NCI-H2107 treated with DMSO at 0.1 percent for 48 hours (cell line): ENCODE measurements around the gene ST8SIA2.

Experiments
- DNase-seq: peaks from one replicate; lab custom pipeline; 2025; ENCODE audit not compliant: unreplicated experiment; lab: John Stamatoyannopoulos, UW

The ST8SIA2 gene

DNA sequence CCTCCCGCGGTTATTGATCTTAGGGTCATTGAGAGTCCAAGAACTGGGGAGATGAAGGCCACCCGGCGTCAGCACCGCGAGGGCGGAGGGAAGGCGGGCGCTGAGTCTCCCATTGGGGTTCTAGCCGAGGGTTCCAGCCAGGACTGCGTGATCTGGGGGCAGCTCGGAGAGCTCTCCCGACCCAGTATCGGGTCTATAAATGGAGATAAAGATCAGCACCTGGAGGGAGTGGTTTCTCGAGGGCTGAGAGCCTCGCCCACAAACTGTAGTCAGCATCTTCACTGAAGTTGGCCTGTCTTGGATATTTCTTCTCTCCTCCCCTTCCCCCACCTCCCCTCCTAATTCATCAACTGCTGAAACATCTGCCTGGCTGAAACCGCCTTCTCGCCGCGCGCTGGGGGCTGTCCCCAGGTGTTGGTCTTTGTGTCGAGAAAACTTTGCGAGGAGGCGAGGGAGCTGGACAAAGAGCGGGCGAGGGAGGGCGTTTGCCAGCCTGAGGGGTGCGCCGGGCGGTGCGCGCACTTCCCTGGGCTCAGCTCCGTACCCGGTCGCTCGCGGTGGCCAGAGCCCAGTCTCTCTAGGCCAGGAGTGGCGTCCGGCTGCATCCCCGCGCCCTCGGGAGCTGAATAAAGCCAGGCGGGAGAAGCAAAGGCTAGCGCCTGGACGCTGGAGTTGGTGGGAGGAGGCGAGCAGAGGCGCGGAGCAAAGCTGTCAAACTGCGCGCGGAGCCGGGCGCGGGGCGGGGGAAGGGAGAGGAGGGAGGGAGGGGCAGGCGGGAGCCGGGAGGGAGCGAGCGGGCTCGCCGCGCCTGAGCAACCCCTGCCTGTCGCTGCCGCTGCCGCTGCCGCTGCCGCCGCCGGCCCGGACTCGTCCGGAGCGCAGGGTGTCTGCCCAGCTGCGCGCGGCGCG lies at the start of gene ST8SIA2:
ST8SIA2 (plus strand) TSS at position 811 of the 909 bp plus-strand sequence. CDS start 184 bp downstream, outside the sequence.
- DNase-seq, result no peak

DNA sequence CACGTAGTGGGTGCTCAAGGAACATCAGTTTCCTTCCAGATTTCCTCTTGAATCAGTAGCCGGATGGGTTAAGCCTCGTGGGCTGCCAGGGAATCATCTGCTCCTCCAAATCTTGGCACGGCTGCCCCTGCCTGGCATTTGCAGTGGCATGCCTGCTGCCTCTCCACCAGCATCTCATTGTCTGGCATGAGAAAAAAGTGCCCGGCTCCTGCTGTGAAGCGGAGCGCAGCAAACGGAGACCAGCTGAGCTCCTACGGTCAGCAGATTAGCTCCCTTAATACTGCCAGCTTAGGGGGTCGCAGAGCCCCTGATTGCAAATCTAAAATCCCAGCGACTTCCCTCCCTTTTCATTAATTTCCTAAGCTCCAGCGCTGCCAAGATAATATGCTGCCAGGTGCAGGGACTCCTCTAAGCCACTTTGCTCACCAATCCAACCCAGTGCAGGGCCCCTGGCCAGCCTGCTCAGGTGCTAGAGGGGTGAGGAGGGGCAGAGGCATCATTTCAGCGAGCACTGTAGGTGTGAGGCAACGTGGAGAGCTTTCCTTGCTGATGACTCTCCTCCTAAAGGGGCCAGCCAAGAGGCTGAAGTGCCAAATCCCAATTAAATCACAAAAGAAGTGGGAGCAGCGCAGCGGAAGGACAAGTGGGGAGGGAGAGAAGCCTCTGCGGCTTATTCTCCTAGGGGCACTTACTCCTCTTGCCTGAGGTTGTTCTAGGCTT lies 49.6 kb upstream of the ST8SIA2 start:
- peak; percentile 43 for DNase-seq

DNA sequence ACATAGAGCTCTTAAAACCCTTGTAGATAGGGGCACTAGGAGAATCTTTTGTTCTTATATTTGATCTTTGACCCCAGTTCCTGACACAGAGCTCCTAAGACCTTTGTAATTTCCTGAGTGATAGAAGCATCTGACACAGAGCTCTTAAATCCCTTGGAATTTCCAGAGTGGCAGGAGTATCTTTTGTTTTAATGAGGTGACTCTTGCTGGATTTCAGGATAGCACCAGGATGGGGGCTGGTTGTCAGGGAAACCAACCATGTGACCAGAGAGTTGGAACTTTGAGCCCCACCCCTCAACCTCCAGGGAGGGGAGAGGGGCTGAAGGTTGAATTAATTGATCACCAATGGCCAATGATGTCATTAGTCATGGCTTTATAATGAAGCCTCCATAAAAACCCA lies 47.6 kb upstream of the ST8SIA2 start:
- no peak for DNase-seq

GRCh38 chr15:92355307-92355706 lies 38.4 kb upstream of the ST8SIA2 start:
- DNase-seq, result no peak

DNA sequence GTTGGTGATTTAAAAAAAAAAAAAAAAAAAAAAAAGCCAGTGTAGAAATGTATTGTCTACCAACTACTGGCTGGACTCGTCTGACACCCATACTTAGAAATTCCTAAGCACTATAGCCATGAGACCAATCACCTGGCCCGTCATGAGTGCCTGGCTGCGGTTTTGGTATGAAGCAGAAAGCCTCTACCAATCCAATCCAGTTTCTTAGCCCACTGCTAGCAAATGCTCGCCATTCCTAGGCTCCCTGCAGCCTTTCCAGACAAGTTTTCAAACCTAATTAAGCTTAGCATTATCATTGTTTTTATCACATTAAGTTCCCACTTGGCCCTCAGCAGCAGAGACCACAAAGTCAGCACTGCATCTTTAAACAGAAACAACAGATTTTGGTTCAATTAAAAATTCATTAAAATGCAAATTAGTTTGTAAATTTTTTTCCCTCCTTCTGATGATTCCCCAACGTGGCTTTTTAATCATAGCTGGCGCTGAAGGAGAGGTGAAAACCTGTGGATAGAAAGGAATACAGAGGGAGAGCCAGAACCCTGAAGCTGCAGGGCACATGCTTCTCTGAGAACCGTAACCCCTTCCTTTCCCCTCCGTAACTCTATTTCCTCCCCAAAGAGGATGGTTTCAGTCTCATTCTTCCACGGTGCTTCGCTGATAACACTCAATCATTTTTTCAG lies 32.2 kb upstream of the ST8SIA2 start:
- no peak for DNase-seq

DNA sequence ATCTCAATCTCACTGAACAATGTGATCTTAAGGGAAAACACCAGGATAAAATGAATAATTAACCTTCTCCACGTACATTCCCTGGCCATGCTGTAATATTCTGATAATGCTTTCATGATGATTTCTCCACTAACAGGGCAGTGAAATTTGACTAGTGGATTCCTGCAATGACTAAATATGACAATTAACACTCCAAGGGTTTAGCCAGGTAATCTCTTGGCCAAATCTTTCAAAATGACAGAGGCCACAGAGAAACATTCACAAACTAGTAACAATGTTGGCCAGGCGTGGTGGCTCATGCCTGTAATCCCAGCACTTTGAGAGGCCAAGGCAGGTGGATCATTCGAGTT lies 31.7 kb upstream of the ST8SIA2 start:
- DNase-seq, result no peak

GRCh38 chr15:92365084-92365483 lies 28.6 kb upstream of the ST8SIA2 start:
- no peak for DNase-seq

- DNase-seq, result no peak
Observed at GRCh38 chr15:92365906-92366305, 27.8 kb upstream of the ST8SIA2 start.

DNA sequence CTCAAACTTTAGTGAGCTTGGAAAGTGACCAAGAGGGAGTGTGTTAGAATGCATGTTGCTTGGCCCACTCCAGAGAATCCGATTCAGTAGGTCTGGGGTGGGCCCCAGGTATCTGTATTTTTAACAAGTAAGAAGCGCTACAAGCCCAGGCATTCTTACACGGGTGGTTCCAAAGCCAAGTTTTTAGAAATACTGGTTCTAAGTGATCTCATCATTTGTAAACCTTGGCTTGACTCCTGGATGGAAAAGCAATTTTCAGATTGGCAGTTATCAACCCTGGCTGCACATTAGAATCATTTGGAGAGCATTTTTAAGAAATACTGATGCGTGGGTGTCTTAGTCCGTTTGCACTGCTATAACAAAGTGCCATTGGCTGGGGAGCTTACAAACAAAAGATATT lies 27.3 kb upstream of the ST8SIA2 start:
- no peak for DNase-seq

DNA sequence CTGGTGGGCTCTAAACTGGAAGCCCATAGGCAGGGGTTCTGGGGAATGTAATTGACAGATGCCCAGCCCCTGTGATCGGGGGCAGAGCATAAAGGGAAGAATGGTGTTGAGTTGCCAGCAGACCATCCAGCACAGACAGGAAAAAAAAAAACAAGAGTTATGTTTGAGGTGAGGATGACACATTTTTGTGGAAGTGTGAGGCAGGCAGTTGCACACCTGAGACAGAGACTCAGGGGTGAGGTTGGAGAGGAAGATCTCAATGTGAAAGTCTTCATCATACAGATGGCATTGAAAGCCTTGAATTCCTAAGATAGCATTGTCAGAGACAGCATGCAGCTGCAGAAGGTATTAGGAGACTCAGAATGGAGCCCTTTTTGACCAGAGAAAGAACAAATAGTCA lies 18.6 kb upstream of the ST8SIA2 start:
- no peak for DNase-seq

DNA sequence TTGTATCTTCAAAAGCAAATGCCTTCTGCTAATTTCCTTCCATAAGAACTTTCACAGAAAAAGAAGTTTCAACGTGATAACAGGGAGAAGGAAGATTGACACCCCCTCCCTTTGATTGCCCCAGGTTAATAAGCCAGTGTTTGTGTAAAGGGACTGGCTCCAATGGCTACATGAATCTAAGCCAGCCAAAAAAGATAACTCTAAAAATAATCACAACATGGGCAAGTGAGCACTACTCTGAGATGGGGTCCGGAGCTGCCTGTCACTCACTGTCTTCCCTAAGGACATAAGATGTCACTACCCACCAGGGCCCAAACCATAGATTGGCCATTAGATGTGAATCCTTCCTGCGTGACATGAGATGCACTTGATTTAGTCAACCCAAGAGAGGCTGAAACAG lies 17.6 kb upstream of the ST8SIA2 start:
- no peak for DNase-seq

DNA sequence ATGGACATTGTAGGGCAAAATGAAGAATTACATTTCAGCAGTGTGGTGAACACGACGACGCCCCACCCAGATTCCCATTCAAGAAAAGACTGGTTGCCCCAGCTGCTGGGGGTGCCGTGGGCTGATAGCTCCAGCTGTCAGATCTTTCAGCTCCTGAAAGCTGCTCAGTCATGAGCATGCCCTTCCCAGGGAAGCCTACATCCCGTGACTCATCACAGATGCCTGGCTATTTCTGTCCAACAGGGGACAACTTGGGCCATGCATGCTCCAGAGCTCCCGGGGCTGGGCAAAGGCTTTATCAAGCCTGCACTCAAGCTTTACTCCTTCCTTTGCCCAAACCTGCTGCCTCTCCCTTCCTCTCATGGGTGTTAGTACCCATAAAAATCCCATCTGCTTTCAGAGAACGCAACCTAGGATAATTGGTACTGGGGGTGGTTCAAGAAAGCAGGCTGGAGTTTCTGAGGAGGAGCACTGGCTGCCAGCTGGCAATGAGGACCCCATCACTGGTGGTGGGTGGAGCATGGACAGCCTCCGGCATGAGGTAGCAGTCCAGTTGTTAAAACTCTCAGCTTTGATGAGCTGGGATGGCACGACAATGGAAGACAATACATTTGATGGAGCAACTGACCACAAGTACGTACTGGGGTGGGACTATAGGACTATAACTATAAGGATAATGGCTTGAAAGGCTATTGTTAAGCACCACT lies 16.4 kb upstream of the ST8SIA2 start:
- no peak for DNase-seq

DNA sequence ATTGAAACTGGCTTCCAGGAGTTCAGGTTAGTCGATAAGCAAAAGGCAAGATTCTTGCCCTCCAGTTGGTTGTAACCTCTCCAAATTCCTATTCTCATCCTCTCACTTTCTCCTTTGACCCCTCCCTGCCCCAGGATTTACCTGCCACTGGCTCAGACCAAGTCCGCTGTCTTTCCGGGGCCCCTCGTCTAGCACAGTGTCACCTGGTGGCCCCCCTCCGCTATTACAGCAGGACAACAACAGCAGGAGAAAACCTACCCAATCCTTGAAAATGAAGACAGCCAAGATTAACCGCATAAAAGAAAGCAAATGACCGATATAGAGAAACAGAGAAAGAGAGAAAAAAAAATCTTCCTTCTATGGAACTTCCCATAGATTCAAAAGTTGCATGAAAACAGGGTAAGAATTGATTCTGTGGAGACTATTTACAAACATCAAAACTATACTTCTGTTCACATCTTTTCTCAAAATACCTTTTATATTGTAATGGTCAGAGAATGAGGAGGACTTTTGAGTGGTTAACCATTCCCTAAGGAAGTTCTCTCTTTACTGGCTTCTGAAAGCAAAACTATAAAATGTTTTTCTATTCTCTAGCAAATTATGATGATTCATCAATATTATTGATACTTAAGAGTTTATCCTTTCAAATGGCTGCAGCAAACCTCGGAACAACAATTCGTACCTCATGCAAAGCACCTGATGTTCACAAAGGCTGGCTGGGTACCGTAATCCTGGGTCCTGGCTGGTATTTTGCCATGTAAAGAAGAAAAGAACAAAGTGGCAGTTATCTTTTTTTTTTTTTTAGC lies 10.0 kb upstream of the ST8SIA2 start:
- DNase-seq, result no peak

DNA sequence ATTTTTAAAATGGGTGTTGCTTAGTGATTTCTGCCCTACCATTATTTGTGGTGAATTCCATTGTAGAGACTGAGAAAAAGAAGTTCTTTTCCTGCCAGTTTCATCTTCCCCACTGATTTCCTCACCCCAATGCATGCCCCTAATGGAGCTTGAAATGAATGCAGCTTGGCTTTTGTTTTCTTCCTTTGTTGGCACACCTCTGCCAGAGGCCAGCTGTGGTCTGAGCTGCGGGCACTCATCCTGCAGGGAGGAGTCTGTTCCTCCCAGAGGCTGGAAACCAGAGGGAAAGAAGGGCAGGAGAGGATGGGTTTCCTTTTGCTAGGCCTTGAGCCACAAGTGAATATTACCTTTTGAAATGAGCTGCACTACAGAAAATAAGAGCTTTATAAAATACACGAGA lies 9.3 kb upstream of the ST8SIA2 start:
- no peak for DNase-seq

DNA sequence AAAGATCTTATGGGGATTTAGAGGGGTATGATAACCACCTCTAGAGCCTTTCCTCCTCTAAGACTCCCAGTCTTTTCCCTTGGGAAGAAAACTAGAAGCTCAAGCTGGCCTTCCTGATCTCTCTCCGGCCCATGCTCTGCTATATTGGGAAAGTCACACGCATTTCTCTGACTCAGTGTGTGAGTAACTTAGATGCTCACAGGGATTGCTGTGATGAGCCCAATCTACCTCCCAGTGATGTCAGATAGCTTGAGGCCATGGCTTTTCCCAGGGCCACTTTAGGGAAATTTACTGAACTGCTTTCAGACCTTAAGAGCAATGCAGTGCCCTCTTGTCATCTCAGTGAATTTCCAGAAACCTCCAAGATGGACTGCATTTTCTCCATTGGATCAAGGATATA lies 8.6 kb upstream of the ST8SIA2 start:
- DNase-seq, result no peak

- DNase-seq, result no peak
Observed at GRCh38 chr15:92391640-92392039, 2.0 kb upstream of the ST8SIA2 start.

GRCh38 chr15:92392462-92392861 lies 1.2 kb upstream of the ST8SIA2 start:
- no peak for DNase-seq

DNA sequence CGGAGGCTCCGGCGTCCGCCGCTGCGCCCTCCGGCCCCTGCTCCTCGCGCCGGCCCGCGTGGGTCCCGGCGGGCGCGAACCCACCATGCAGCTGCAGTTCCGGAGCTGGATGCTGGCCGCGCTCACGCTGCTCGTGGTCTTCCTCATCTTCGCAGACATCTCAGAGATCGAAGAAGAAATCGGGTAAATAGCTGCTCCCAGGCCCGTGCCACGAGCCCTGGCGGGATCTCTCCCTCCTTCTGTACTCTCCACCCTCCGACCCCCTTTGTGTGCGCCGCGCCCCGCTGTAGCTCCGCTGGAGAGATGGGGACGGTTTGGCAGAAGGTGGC lies 263 bp downstream of the ST8SIA2 start:
- no peak for DNase-seq

- DNase-seq, result no peak
Observed at GRCh38 chr15:92394309-92395097, 822 bp downstream of the ST8SIA2 start.
